ENCODE data around the gene GMPPB.

GRCh38 chr3:49703956-49704355, 19.8 kb downstream of the GMPPB start:
- TF ChIP-seq CTCF (IDR thresholded peaks at IDR 0.05) (no peak), USF1 (CRISPR knock-in tag; IDR thresholded peaks at IDR 0.05) (no peak), HMGXB4 (CRISPR knock-in tag; IDR thresholded peaks at IDR 0.05) (no peak), TEAD1 (CRISPR knock-in tag; IDR thresholded peaks at IDR 0.05) (no peak), ZSCAN18 (CRISPR knock-in tag; IDR thresholded peaks at IDR 0.05) (no peak), NFE2L1 (CRISPR knock-in tag; IDR thresholded peaks at IDR 0.05) (no peak), ZNF416 (CRISPR knock-in tag; IDR thresholded peaks at IDR 0.05) (no peak), E2F1 (CRISPR knock-in tag; IDR thresholded peaks at IDR 0.05) (no peak), FOXP1 (CRISPR knock-in tag; IDR thresholded peaks at IDR 0.05; ENCODE audit: borderline replicate concordance) (no peak), SP1 (CRISPR knock-in tag; conservative IDR thresholded peaks at IDR 0.05) (no peak)

All from WTC11 (cell line).